Activated naive CD8-positive, alpha-beta T cell treated with anti-CD3 and anti-CD28 coated beads for 36 hours (primary cell): Measurements from ENCODE around the gene DES. TPM values are rescaled to one million over a fixed set of nuclear protein-coding genes. Genes with fewer than 3 reads are reported as not detected.
"Not testable (repeated sequence)": the region's sequence is repeated elsewhere in the genome, so short reads cannot be mapped to it uniquely, and the experiment has no call there.

Experiments
- DNase-seq: peaks from one replicate; pipeline ENCODE4 v3.0.0; 2021
- H3K27ac Mint-ChIP-seq: one replicate; pipeline ENCODE4 v1.8.0; 2022; ENCODE audit warnings: mild to moderate bottlenecking, moderate library complexity, mixed read lengths
- H3K27me3 Mint-ChIP-seq: one replicate; pipeline ENCODE4 v1.8.0; 2022; ENCODE audit warnings: mild to moderate bottlenecking, mixed read lengths
- H3K36me3 Mint-ChIP-seq: one replicate; pipeline ENCODE4 v1.8.0; 2021; ENCODE audit warnings: mild to moderate bottlenecking, mixed read lengths
- H3K4me1 Mint-ChIP-seq: one replicate; pipeline ENCODE4 v1.8.0; 2021; ENCODE audit warnings: mixed read lengths
- H3K4me3 Mint-ChIP-seq: one replicate; pipeline ENCODE4 v1.8.0; 2022; ENCODE audit warnings: mild to moderate bottlenecking, moderate library complexity, mixed read lengths
- H3K9me3 Mint-ChIP-seq: one replicate; pipeline ENCODE4 v1.8.0; 2022; ENCODE audit warnings: mixed read lengths
- total RNA-seq, 2 experiments: library from RNA; stranded (reverse); gene quantifications; one replicate each; pipeline ENCODE4 v1.2.3, GENCODE V29; 2021

DES gene
- total RNA-seq, 2 experiments from 2014 or later, result 0.26 to 0.39 TPM

GRCh38 chr2:219392754-219393153 is 25.4 kb upstream of the DES start:
- Mint-ChIP-seq H3K9me3 (no peaks in the 10 kb centered on the region), H3K27me3 (no peaks in the 10 kb centered on the region), H3K27ac (no peak overlapping the region), H3K36me3 (no peaks in the 10 kb centered on the region), H3K4me1 (peaks cover 14% of the 10 kb centered on the region), H3K4me3 (no peak overlapping the region)
- DNase-seq, result no peak

GRCh38 chr2:219395056-219395455 is 23.1 kb upstream of the DES start:
- DNase-seq, H3K27me3 Mint-ChIP-seq, H3K36me3 Mint-ChIP-seq, H3K9me3 Mint-ChIP-seq, H3K4me1 Mint-ChIP-seq, H3K27ac Mint-ChIP-seq, H3K4me3 Mint-ChIP-seq: not testable (repeated sequence)

- H3K4me1 Mint-ChIP-seq, result peaks cover 7% of the 10 kb centered on the region
- no peaks in the 10 kb centered on the region for H3K36me3 Mint-ChIP-seq
- no peak overlapping the region for H3K27ac Mint-ChIP-seq
- H3K27me3 Mint-ChIP-seq, result no peaks in the 10 kb centered on the region
- H3K9me3 Mint-ChIP-seq, result no peaks in the 10 kb centered on the region
- no peak overlapping the region for H3K4me3 Mint-ChIP-seq
- no peak for DNase-seq
These were observed 22.6 kb upstream of the DES start for GRCh38 chr2:219395609-219396008.

DNA sequence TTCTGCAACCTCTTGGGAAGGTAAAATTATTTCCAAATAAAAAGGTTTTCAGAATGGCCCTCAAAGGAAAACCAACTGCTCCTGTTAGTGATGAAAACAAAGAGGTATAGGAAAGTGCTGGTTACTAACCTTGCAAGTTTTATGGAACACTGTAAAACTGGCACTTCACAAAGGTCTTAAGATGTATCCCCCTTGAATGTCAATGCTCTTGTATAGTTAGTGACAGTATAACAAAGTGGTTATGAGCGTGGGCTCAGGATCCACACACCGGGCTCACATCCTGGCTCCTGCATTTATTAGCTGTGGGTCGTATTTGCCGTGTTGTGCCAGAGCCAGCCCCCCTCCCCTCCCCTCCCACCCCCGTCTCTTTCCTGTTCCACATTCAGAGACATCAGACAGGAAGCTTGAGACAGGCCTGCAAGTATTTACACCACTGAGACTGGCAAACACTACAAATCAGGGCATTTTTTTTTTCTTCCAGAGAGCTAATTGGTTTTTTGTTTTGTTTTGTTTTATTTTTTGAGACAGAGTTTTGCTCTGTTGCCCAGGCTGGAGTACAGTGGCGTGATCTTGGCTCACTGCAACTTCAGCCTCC is 21.2 kb upstream of the DES start:
- no peaks in the 10 kb centered on the region for H3K9me3 Mint-ChIP-seq
- H3K4me3 Mint-ChIP-seq, result no peak overlapping the region
- no peaks in the 10 kb centered on the region for H3K36me3 Mint-ChIP-seq
- peaks cover 7% of the 10 kb centered on the region for H3K4me1 Mint-ChIP-seq
- DNase-seq, result no peak
- H3K27ac Mint-ChIP-seq, result no peak overlapping the region
- H3K27me3 Mint-ChIP-seq, result no peaks in the 10 kb centered on the region

DNA sequence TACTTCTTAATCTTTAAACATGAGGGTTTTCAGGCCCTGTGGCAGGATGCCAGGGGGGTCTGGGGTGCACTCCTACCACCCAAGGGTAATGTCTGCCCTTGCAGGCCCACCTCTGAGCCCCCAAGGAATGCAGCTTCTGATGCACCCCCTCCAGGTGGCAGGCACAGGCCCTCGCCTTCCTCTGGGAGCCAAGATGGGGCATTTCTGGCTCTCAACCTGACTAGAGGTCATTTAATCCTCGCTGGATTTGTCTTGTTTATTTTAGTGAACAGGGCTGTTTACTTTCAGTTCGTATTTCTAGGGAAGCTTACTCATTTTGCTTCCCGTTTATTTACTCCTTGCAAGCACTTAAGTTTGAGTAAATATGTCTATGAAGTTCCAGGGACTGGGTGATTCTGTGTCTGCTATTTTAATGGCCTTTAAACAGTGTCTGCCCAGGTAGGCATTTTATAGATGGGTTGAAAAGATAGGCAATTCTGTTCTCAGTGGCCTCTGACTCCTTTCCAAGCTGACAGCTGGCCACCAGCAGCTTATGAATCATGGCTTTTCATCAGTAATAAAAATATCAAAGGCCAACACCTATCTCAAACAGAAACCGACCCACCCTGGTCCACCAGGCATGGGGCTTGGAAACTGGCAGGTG is 19.3 kb upstream of the DES start:
- H3K27me3 Mint-ChIP-seq, result peaks cover 4% of the 10 kb centered on the region
- H3K36me3 Mint-ChIP-seq, result no peaks in the 10 kb centered on the region
- peaks cover 7% of the 10 kb centered on the region for H3K4me1 Mint-ChIP-seq
- H3K9me3 Mint-ChIP-seq, result no peaks in the 10 kb centered on the region
- H3K27ac Mint-ChIP-seq, result no peak overlapping the region
- no peak for DNase-seq
- H3K4me3 Mint-ChIP-seq, result no peak overlapping the region

DNA sequence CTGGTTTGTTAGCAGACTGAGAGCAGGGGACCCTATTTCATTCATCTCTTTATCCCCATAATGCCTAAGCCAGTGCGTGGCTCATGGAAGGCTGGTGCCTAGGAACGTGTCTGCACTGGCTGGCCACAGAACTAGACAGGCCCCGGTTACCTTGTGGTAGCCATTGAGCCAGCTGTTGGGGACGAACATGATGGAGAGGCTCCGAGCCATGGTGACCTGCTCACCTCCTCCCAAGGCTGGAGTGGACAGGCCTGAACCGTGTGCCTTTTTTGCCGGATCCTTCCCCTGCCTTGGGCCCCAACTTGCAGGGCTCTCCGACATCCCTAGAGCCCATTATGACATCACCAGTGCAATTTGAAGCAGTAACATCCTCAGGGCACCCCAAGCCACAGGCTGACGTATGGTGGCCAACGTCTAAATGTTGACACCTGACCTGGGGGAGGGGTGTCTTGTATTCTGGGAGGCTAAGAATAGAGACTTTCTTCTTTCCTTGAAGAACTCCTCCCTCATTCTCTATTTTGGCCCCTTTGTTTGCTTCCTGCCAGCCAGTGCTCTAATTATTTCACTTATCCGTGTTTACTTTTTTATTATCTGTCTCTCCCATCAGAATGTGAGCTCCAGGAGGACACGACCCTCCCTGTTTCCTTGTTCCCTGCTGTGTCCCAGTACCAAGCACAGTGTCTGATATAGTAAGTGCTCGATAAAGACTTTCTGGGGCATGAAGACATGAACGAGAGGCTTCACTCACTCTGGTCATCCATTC is 18.3 kb upstream of the DES start:
- H3K9me3 Mint-ChIP-seq, result no peaks in the 10 kb centered on the region
- no peak for DNase-seq
- H3K4me1 Mint-ChIP-seq, result peaks cover 7% of the 10 kb centered on the region
- H3K4me3 Mint-ChIP-seq, result no peak overlapping the region
- no peak overlapping the region for H3K27ac Mint-ChIP-seq
- no peaks in the 10 kb centered on the region for H3K36me3 Mint-ChIP-seq
- peaks cover 12% of the 10 kb centered on the region for H3K27me3 Mint-ChIP-seq

DNA sequence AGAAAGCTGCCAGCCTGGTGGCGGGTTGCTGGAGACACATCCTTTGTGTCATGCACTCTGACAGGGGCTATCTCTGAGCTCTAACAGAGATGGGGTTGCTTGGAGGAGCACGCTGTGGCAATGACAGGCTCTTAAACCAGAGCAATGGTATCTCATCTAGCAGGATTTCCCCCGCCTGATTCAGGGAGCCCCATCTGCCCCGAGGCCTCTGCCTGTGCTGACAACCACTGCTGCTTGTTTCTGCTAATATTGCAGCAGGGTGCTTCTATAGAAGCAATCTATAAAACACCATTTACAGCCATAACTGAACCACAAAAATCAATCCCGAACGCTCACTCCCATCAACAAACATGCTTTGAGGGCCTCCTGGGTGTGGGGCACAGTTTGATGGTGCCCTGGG is 17.6 kb upstream of the DES start:
- no peak overlapping the region for H3K4me3 Mint-ChIP-seq
- peaks cover 7% of the 10 kb centered on the region for H3K4me1 Mint-ChIP-seq
- peaks cover 12% of the 10 kb centered on the region for H3K27me3 Mint-ChIP-seq
- H3K36me3 Mint-ChIP-seq, result no peaks in the 10 kb centered on the region
- H3K9me3 Mint-ChIP-seq, result no peaks in the 10 kb centered on the region
- no peak overlapping the region for H3K27ac Mint-ChIP-seq
- no peak for DNase-seq

DNA sequence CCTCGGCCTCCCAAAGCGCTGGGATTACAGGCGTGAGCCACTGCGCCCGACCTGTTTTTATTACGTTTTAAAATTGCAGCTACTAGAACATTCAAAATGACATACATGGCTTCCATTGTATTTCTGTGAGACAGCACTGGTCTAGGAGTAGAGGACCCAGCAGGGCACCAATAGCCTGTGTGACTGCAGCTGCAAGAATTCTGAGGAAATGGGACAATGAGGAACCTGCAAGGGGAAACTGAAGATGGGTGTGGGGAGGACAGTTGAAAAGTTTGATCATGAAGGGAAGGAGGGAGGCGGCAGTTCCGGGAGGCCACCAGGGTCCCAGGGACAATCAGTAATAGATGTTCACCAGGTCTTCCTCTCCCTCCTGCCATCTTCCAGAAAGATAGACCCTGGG is 16.6 kb upstream of the DES start:
- no peak for DNase-seq
- H3K9me3 Mint-ChIP-seq, result no peaks in the 10 kb centered on the region
- H3K27ac Mint-ChIP-seq, result no peak overlapping the region
- H3K36me3 Mint-ChIP-seq, result no peaks in the 10 kb centered on the region
- H3K4me1 Mint-ChIP-seq, result peaks cover 7% of the 10 kb centered on the region
- peaks cover 12% of the 10 kb centered on the region for H3K27me3 Mint-ChIP-seq
- no peak overlapping the region for H3K4me3 Mint-ChIP-seq

- H3K9me3 Mint-ChIP-seq, result no peaks in the 10 kb centered on the region
- no peaks in the 10 kb centered on the region for H3K36me3 Mint-ChIP-seq
- H3K4me3 Mint-ChIP-seq, result no peak overlapping the region
- H3K27ac Mint-ChIP-seq, result no peak overlapping the region
- peak; percentile 50 for DNase-seq
- H3K27me3 Mint-ChIP-seq, result peaks cover 12% of the 10 kb centered on the region
- H3K4me1 Mint-ChIP-seq, result no peaks in the 10 kb centered on the region
These were observed 15.3 kb upstream of the DES start for GRCh38 chr2:219402665-219403515.

DNA sequence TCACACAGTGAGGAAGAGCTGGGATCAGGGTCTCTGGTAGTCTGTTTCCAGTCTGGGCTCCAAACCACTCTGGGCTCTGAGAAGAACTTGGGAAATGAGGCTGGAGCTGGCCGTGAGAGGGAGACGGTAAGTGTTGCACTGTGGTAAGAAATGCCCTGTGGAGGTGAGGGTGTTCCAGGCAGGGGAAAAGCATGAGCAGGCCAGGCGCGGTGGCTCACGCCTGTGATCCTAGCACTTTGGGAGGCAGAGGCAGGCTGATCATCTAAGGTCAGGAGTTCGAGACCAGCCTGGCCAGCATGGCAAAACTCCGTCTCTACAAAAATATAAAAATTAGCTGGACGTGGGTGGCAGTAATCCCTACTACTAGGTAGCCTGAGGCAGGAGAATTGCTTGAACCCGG is 14.3 kb upstream of the DES start:
- no peak for DNase-seq
- Mint-ChIP-seq H3K27me3 (peaks cover 12% of the 10 kb centered on the region), H3K9me3 (no peaks in the 10 kb centered on the region), H3K4me3 (no peak overlapping the region), H3K4me1 (no peaks in the 10 kb centered on the region), H3K36me3 (no peaks in the 10 kb centered on the region), H3K27ac (no peak overlapping the region)

DNA sequence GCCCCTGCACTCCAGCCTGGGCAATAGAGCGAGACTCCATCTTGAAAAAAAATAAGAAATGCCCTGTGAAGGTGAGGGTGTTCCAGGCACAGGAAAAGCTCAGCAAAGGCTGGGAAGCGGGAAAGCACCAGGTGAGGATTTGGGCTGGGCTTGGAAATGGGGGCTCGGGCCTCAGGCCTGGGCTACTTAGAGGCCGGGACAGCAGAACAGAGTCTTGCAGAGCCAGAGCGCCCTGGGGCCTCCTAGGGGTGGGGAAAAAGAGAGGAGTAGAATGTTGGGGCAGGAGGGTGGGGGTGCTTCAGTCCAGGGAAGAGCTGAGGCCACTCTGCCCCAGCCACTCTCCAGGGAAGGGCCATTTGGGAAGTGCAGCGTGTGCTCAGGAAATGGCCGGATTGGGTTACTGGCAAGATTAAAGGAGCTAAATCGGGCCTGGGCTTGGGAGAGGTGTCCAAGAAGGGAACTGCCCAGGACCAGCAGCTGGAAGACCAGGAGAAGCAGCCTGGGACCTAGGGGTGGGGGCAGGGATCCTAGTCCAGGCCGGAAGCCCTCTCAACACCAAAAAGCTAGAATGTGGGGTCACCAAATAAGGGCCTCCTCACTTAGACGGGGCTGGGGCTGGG is 13.8 kb upstream of the DES start:
- no peaks in the 10 kb centered on the region for H3K9me3 Mint-ChIP-seq
- H3K27me3 Mint-ChIP-seq, result peaks cover 12% of the 10 kb centered on the region
- H3K27ac Mint-ChIP-seq, result no peak overlapping the region
- no peak for DNase-seq
- H3K4me1 Mint-ChIP-seq, result no peaks in the 10 kb centered on the region
- no peaks in the 10 kb centered on the region for H3K36me3 Mint-ChIP-seq
- H3K4me3 Mint-ChIP-seq, result no peak overlapping the region

GRCh38 chr2:219404954-219405353 is 13.2 kb upstream of the DES start:
- H3K27me3 Mint-ChIP-seq, result peaks cover 12% of the 10 kb centered on the region
- H3K4me1 Mint-ChIP-seq, result no peaks in the 10 kb centered on the region
- no peak overlapping the region for H3K4me3 Mint-ChIP-seq
- no peak overlapping the region for H3K27ac Mint-ChIP-seq
- no peak for DNase-seq
- no peaks in the 10 kb centered on the region for H3K36me3 Mint-ChIP-seq
- no peaks in the 10 kb centered on the region for H3K9me3 Mint-ChIP-seq

- Mint-ChIP-seq H3K9me3 (no peaks in the 10 kb centered on the region), H3K4me1 (no peaks in the 10 kb centered on the region), H3K4me3 (no peak overlapping the region), H3K27ac (no peak overlapping the region), H3K36me3 (no peaks in the 10 kb centered on the region), H3K27me3 (peaks cover 12% of the 10 kb centered on the region)
- DNase-seq, result no peak
These were observed 12.7 kb upstream of the DES start for GRCh38 chr2:219405451-219405850.

DNA sequence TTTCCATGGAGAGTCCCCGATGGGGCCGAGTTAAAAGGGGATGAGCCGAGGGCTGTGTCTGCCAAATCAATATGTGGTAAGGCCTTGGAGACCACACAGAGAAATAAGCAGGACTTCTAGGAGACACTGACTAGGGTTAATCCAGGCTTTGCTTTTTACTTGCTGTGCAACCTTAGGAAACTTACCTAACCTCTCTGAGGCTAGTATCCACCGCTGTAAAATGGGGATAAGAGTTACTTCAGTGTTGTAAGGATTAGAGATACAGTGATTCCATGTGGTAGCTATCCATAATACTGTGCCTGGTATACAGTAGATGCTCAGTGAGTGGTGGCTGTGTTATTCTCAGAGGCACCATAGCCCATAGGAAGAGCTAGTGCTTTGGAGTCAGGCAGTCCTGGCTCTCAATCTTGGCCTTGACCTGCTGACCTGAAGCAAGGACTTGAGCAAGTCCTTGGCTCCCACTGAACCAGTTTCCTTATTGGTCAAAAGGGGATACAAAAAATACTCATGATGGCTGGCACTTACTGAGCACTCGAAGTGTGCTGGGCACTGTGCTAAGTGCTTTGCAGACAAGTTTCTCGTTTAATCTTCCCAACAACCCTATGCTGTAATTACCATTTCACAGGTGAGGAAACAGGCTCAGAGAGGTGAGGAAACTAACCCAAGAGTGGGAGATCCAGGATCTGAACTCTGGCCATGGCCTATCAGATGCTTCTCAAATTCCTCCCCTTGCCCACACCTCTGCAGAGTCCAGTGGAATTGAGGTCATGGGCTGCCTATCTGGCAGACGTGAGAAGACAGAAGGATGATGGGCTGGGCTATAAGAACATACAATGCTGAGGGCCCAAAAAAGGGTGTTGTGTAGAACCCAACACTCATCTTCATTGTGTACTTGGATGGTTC is 12.0 kb upstream of the DES start:
- no peak overlapping the region for H3K4me3 Mint-ChIP-seq
- H3K36me3 Mint-ChIP-seq, result no peaks in the 10 kb centered on the region
- no peak for DNase-seq
- H3K27ac Mint-ChIP-seq, result no peak overlapping the region
- H3K9me3 Mint-ChIP-seq, result no peaks in the 10 kb centered on the region
- H3K27me3 Mint-ChIP-seq, result peaks cover 12% of the 10 kb centered on the region
- H3K4me1 Mint-ChIP-seq, result no peaks in the 10 kb centered on the region
